Neural crest cell (in vitro differentiated cells): ENCODE data around the gene ADAMTS17. TPM values are rescaled to one million over a fixed set of nuclear protein-coding genes. Genes with fewer than 3 reads are reported as not detected.

Experiments
- DNase-seq: peaks from one replicate; pipeline ENCODE4 v3.0.0; 2021; ENCODE audit warnings: low read depth, mixed read lengths, low spot score
- H3K27ac Mint-ChIP-seq: one replicate; pipeline ENCODE4 v1.8.0; 2021; ENCODE audit warnings: mild to moderate bottlenecking, mixed read lengths; ENCODE audit not compliant: unreplicated experiment
- H3K27me3 Mint-ChIP-seq: 2 replicates; pipeline ENCODE4 v1.8.0; 2021; ENCODE audit warnings: low read depth, mild to moderate bottlenecking, mixed read lengths
- H3K36me3 Mint-ChIP-seq: 2 replicates; pipeline ENCODE4 v1.8.0; 2021; ENCODE audit warnings: low read depth, mild to moderate bottlenecking, mixed read lengths
- H3K4me1 Mint-ChIP-seq: 2 replicates; pipeline ENCODE4 v1.8.0; 2021; ENCODE audit warnings: mixed read lengths
- H3K4me3 Mint-ChIP-seq: one replicate; pipeline ENCODE4 v1.8.0; 2021; ENCODE audit warnings: mild to moderate bottlenecking, mixed read lengths
- H3K9me3 Mint-ChIP-seq: 2 replicates; pipeline ENCODE4 v1.8.0; 2021; ENCODE audit warnings: mixed read lengths
- total RNA-seq: library from RNA; stranded (reverse); gene quantifications from 2 replicates; pipeline ENCODE4 v1.2.1, GENCODE V29; 2021
- TF ChIP-seq, protein P1 (sequence below): fragments of 200-600 bp; sonication (generic); conservative IDR thresholded peaks from 2 replicates; pipeline ENCODE4 v1.5.0; 2021; ENCODE audit warnings: antibody characterized with exemption, mild to moderate bottlenecking

ADAMTS17 gene
- total RNA-seq, 1 donor from 2014 or later = 2.3 TPM

DNA sequence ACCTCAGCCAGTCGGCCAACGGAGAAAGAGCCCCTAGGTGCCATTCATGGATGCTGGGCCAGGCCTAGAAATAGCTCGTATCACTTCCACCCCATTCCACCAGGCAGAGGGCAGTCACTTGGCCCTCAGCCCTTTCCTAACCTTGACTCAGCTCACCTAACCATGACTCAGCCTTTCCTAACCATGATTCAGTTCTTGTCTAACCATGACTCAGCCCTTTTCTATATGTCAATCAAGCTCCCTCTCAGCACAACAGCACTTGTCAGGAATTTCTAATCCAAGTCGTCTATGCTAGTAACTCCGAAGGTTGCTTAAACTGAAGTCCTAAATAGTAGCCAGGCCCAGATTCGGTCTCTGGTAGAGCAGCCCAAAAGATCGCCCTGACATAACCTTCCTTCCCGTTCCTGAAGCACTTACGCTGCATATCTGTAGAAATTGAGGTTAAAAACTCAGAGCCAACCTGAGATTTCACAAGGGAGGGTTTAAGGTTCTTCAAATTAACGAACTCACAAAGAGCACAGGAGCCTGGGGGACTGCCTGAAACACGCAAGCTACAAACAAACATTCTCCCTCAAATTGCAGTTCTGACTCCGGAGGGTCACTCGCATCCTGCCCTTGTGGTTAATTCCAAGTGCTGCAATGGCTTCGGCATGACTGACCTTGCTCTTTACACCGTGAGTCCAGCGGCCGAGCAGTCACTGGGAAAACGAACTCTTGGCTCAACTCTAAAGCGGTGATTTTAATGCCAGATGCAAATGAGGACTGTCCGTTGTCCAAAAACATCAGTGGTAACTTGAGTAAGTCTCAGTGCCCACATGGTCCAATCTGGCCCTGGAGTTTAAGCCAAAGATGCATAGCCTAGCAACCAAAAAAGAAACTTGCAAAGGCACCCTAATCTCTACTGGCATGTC, 99.9 kb downstream of the ADAMTS17 start:
- Mint-ChIP-seq H3K27ac (no peak overlapping the region), H3K4me1 (peaks cover 42% of the 10 kb centered on the region), H3K36me3 (peaks cover 4% of the 10 kb centered on the region), H3K27me3 (no peaks in the 10 kb centered on the region), H3K4me3 (peak overlapping the region; percentile 25), H3K9me3 (peaks cover 4% of the 10 kb centered on the region)
- DNase-seq = no peak
- TF ChIP-seq, protein P1, sequence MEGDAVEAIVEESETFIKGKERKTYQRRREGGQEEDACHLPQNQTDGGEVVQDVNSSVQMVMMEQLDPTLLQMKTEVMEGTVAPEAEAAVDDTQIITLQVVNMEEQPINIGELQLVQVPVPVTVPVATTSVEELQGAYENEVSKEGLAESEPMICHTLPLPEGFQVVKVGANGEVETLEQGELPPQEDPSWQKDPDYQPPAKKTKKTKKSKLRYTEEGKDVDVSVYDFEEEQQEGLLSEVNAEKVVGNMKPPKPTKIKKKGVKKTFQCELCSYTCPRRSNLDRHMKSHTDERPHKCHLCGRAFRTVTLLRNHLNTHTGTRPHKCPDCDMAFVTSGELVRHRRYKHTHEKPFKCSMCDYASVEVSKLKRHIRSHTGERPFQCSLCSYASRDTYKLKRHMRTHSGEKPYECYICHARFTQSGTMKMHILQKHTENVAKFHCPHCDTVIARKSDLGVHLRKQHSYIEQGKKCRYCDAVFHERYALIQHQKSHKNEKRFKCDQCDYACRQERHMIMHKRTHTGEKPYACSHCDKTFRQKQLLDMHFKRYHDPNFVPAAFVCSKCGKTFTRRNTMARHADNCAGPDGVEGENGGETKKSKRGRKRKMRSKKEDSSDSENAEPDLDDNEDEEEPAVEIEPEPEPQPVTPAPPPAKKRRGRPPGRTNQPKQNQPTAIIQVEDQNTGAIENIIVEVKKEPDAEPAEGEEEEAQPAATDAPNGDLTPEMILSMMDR = no peak

DNA sequence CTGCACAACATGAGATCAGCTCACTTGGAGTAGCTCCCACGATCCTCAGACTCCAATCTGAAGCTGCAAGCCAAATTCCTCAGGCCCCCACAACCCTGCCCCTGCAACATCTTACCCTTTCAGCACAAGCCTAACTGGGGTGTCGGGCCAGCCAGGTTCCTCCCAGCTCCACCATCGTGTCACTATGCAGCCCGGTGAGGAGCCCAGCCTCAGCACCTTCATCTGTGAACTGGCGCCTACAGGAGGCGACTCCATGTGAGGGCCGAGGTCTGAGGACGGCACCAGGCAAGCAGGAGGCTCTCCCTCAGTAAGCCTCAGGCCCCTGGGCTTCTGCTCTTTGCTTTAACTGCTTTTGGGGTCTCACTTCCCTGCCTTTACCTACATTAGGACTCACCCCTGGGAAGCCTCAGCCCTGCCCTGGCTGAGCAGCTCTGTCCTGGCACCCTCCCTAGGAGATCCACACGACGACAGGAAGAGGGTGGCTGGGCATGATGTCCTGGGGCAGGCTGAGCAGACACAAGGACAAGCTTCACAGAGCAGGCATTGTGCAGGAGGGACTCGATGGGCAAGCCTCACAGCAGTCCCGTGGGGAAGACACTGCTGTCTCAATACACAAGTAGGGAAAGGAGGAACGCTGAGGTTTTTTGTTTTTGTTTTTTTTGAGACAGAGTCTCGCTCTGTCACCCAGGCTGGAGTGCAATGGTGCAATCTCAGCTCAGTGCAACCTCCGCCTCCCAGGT, 104.6 kb downstream of the ADAMTS17 start:
- peak overlapping the region; percentile 30 for H3K27ac Mint-ChIP-seq
- no peaks in the 10 kb centered on the region for H3K27me3 Mint-ChIP-seq
- H3K4me1 Mint-ChIP-seq = peaks cover 29% of the 10 kb centered on the region
- peaks cover 4% of the 10 kb centered on the region for H3K9me3 Mint-ChIP-seq
- TF ChIP-seq, protein P1 = no peak
- peaks cover 4% of the 10 kb centered on the region for H3K36me3 Mint-ChIP-seq
- no peak for DNase-seq
- H3K4me3 Mint-ChIP-seq = no peak overlapping the region

DNA sequence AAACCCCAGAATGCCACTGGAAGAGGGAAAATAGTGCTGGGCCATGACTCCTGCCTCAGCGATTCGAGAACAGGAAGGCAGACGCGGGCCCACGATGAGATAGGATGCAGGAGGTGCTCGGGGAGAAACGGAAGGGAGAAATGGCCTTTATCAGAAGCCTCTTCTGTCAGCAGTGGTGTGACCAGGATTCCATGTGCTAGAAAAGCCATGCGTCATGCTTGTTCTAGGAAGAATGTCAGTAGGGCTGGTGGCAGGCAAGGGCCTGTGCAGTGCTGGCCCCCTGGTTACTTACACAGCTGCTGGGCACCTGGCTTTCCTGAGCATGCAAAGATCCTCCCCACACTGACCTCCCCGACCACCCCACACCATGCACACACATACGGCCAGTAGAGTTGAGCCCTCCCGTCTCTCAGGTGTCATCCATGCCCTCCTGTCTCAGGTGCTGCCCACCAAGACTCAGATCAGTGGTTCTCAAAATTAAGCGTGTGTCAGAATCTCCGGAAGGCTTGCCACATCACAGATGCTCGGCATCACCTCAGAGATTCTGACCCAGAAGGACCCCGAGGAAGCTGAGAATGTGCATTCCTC, 106.7 kb downstream of the ADAMTS17 start:
- Mint-ChIP-seq H3K36me3 (no peaks in the 10 kb centered on the region), H3K4me3 (no peak overlapping the region), H3K27me3 (no peaks in the 10 kb centered on the region), H3K27ac (no peak overlapping the region), H3K4me1 (peaks cover 14% of the 10 kb centered on the region), H3K9me3 (no peaks in the 10 kb centered on the region)
- TF ChIP-seq, protein P1 = no peak
- no peak for DNase-seq

DNA sequence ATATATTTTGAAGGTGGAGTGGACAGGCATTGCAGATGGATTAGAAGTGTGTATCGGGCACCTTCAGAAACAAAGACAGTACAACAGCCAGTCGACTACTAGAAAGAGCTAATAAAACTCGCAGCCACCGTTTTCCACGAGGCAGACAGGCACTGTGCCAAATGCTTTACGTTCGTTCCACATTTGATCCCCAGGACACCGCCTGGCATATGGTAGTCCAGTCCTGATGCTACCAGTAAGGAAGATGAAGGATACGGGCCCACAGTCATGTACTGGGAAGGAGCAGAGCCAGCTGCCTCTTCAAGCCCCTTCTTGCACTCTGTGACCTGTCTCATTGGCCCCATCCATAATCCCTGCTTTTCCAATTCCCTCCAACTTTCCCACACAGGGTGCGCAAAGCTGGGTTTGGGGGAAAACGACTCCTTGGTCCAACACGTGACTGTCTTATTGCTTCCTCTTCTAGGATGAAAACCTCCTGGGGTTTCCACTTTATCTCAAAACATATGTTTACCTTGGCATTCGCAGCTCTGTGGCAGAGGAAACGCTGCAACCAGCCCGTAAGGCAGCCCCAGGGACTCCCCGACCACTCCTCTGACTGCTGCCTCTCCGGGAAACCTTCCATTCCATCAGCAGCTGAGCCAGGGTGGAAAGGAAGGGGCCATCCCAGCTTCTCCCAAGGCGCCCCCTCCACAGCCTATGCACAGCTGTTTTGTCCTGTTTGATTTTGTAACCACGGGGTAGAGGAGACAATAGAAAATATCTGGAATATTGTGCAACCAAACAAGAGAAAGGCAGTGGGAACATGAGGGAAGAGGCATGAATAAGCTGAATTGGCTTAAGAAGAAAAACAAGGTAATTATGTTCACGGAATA, 107.4 kb downstream of the ADAMTS17 start:
- Mint-ChIP-seq H3K4me1 (peaks cover 18% of the 10 kb centered on the region), H3K27ac (no peak overlapping the region), H3K9me3 (no peaks in the 10 kb centered on the region), H3K36me3 (no peaks in the 10 kb centered on the region), H3K27me3 (no peaks in the 10 kb centered on the region), H3K4me3 (no peak overlapping the region)
- TF ChIP-seq, protein P1 = no peak
- DNase-seq = no peak

DNA sequence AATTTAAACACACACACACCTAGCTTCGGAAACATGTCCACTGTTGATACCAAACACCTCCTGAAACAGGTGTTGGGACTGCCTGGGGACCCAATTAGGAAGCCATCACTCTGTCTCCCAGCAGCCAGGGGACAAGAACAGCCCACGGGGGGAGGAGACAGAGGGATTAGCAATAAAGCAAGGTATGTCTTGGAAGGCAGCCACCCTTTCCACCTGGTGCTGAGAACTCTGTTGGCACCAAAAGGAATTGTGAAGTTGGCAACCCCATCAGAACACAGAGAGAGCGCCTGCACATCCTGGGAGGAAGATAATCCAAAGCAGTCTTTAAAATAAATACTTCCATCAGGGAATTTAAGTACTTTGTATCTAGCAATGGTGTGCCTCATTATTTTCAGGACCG, 111.0 kb downstream of the ADAMTS17 start:
- Mint-ChIP-seq H3K27ac (no peak overlapping the region), H3K9me3 (peaks cover 3% of the 10 kb centered on the region), H3K4me1 (peaks cover 11% of the 10 kb centered on the region), H3K36me3 (peaks cover 3% of the 10 kb centered on the region), H3K27me3 (no peaks in the 10 kb centered on the region), H3K4me3 (no peak overlapping the region)
- TF ChIP-seq, protein P1 = no peak
- DNase-seq = no peak
